Measurements from ENCODE around the gene PKD2.
"Not testable (repeated sequence)": the region's sequence is repeated elsewhere in the genome, so short reads cannot be mapped to it uniquely, and the experiment has no call there.

The PKD2 gene

GRCh38 chr4:88008122-88008742, 797 bp downstream of the PKD2 start:
- Mint-ChIP-seq H3K36me3 (ENCODE audit: low read depth) (no peaks in the 10 kb centered on the region), H3K27ac (peak overlapping the region; percentile 82), H3K9me3 (no peaks in the 10 kb centered on the region), H3K27me3 (peaks cover 16% of the 10 kb centered on the region), H3K4me1 (ENCODE audit: low read depth) (peaks cover 43% of the 10 kb centered on the region), H3K4me3 (peak overlapping the region; percentile 87)

- no peaks in the 10 kb centered on the region for H3K36me3 Mint-ChIP-seq (ENCODE audit: low read depth)
- peak overlapping the region; percentile 87 for H3K4me3 Mint-ChIP-seq
- H3K27ac Mint-ChIP-seq, result peak overlapping the region; percentile 82
- H3K4me1 Mint-ChIP-seq (ENCODE audit: low read depth), result peaks cover 43% of the 10 kb centered on the region
- H3K9me3 Mint-ChIP-seq, result no peaks in the 10 kb centered on the region
- H3K27me3 Mint-ChIP-seq, result peaks cover 16% of the 10 kb centered on the region
Observed at GRCh38 chr4:88008743-88009171, 1.3 kb downstream of the PKD2 start.

DNA sequence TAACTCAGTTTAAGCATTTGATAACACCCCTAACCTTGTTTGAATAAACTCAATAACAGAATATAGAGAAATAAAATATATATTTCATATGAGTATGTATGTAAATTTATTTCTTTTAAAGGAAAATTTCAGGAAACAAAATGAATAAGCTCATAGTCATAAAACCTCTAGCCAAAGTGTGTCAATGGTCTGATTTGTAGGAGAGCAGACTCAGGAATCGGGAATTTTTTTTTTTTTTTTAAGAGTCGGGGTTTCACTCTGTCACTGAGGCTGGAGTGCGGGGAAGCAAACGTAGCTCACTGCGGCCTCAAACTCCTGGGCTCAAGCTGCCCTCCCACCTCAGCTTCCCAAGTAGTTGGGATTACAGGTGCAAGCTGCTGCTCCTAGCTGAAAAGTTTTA, 2.4 kb downstream of the PKD2 start:
- no peak overlapping the region for H3K27ac Mint-ChIP-seq
- H3K36me3 Mint-ChIP-seq (ENCODE audit: low read depth), result no peaks in the 10 kb centered on the region
- H3K27me3 Mint-ChIP-seq, result peaks cover 16% of the 10 kb centered on the region
- H3K4me1 Mint-ChIP-seq (ENCODE audit: low read depth), result peaks cover 43% of the 10 kb centered on the region
- H3K9me3 Mint-ChIP-seq, result no peaks in the 10 kb centered on the region
- H3K4me3 Mint-ChIP-seq, result no peak overlapping the region

DNA sequence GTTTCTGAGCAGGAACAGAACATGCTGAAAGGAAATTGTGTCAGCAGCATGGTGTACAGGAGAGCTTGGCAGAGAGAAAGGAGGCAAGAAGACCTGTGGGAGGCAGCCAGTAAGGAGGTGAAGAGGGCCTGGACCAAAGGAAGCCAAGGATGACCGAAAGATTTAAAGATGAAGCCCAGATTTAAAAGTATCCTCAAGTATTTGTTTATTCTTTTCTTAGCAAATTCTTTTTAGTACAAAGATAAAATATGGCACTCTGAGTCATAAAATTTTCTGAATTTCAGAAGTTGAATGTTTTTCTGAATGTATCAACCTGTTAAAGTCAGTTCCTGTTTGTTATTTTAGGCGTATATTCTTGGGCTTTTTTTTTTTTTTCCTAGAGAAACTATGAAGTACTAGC, 3.5 kb downstream of the PKD2 start:
- H3K36me3 Mint-ChIP-seq (ENCODE audit: low read depth), result no peaks in the 10 kb centered on the region
- no peak overlapping the region for H3K4me3 Mint-ChIP-seq
- H3K4me1 Mint-ChIP-seq (ENCODE audit: low read depth), result peaks cover 43% of the 10 kb centered on the region
- H3K27ac Mint-ChIP-seq, result no peak overlapping the region
- H3K9me3 Mint-ChIP-seq, result no peaks in the 10 kb centered on the region
- H3K27me3 Mint-ChIP-seq, result peaks cover 16% of the 10 kb centered on the region

DNA sequence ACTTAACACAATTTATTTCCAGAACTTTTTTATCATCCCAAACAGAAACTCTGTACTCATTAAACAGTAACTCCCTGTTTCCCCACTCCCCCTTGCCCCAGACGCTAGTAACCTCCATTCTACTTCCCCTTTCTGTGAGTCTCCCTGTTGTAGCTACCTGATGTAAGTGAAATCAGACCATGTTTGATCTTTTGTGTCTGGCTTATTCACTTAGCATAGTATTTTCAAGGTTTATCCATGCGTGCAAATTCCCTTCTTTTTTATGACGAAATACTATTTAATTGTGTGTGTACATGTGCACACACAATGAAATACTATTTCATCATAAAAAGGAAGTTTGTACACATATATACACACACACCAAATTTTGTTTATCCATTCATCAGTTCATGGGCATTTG, 5.2 kb downstream of the PKD2 start:
- H3K4me3 Mint-ChIP-seq, result no peak overlapping the region
- H3K4me1 Mint-ChIP-seq (ENCODE audit: low read depth), result peaks cover 36% of the 10 kb centered on the region
- no peaks in the 10 kb centered on the region for H3K36me3 Mint-ChIP-seq (ENCODE audit: low read depth)

DNA sequence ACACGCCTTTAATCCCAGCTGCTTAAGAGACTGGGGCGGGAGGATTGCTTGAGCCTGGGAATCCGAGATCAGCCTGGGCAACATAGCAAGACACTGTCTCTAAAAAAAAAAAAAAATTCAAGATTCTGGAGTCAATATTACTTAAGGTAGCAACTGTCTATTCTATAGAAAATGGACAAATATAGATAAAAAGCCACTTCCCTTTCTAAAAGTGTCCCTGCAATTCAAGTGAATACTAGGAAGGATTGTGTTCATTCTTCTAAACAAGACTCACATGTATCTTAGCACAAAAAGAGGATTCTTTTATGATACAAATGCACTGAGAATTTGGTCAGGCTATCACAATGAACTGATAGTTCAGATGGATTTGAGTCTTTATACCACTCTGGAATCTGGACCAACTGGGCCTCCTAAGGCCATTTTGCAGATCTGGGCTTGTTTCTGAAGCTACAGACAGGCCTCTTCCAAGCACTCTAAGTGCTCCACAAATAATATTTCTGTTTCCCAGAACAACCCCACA, 7.0 kb downstream of the PKD2 start:
- H3K27ac Mint-ChIP-seq, result no peak overlapping the region
- H3K9me3 Mint-ChIP-seq, result no peaks in the 10 kb centered on the region
- peaks cover 25% of the 10 kb centered on the region for H3K4me1 Mint-ChIP-seq (ENCODE audit: low read depth)
- H3K36me3 Mint-ChIP-seq (ENCODE audit: low read depth), result no peaks in the 10 kb centered on the region
- no peaks in the 10 kb centered on the region for H3K27me3 Mint-ChIP-seq
- no peak overlapping the region for H3K4me3 Mint-ChIP-seq

More for the DNA sequence above, 5.2 kb downstream of the PKD2 start:
- no peak overlapping the region for H3K27ac Mint-ChIP-seq
- no peaks in the 10 kb centered on the region for H3K9me3 Mint-ChIP-seq
- H3K27me3 Mint-ChIP-seq, result peaks cover 5% of the 10 kb centered on the region

DNA sequence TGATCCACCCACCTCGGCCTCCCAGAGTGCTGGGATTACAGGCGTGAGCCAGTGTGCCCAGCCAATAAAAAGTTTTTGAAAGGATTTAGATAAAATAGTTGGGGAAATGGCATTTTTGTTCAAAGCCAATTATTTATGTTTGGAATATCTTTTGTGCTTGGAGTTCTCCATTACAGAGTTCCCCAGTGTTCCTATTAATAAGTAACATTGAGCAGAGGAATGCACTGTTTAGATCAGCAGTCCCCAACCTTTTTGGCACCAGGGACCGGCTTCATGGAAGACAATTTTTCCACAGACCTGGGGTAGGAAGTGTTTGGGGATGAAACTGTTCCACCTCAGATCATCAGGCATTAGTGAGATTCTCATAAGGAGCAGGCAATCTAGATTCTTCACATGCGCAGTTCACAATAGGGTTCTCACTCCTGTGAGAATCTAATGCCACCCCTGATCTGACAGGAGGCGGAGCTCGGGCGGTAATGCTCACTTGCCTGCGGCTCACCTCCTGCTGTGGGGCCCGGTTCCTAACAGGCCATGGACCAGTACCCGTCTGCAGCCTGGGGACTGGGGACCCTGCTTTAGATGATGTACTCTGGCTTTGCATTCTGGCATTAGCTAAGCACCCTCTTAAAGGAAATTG, 8.3 kb downstream of the PKD2 start:
- Mint-ChIP-seq H3K27ac (no peak overlapping the region), H3K27me3 (no peaks in the 10 kb centered on the region), H3K4me1 (ENCODE audit: low read depth) (peaks cover 19% of the 10 kb centered on the region), H3K36me3 (ENCODE audit: low read depth) (no peaks in the 10 kb centered on the region), H3K9me3 (no peaks in the 10 kb centered on the region), H3K4me3 (no peak overlapping the region)

GRCh38 chr4:88017516-88018297, 10.3 kb downstream of the PKD2 start:
- peaks cover 5% of the 10 kb centered on the region for H3K4me1 Mint-ChIP-seq (ENCODE audit: low read depth)
- no peaks in the 10 kb centered on the region for H3K9me3 Mint-ChIP-seq
- no peak overlapping the region for H3K27ac Mint-ChIP-seq
- H3K36me3 Mint-ChIP-seq (ENCODE audit: low read depth), result peaks cover 3% of the 10 kb centered on the region
- no peaks in the 10 kb centered on the region for H3K27me3 Mint-ChIP-seq
- H3K4me3 Mint-ChIP-seq, result no peak overlapping the region

DNA sequence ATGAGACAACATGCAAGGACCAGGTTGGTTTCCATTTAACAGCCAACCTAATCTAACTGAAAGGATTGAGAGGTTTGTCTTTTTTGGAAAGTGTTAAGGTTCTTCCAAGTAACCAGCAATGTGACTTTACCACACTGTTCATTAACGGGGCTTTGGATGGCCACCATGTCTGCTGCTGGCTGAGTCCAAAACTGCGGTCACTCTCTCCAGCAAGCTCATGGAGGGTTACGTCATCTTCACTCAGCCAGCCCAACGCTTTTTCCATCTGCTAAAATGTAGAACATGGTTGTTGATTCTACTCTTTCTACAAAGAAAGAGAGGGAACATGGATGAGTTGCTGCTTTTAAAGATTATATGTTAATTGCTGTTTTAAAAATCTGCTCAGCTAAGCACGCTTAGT, 11.0 kb downstream of the PKD2 start:
- Mint-ChIP-seq H3K27ac (no peak overlapping the region), H3K36me3 (ENCODE audit: low read depth) (peaks cover 6% of the 10 kb centered on the region), H3K9me3 (no peaks in the 10 kb centered on the region), H3K27me3 (no peaks in the 10 kb centered on the region), H3K4me3 (no peak overlapping the region), H3K4me1 (ENCODE audit: low read depth) (no peaks in the 10 kb centered on the region)

DNA sequence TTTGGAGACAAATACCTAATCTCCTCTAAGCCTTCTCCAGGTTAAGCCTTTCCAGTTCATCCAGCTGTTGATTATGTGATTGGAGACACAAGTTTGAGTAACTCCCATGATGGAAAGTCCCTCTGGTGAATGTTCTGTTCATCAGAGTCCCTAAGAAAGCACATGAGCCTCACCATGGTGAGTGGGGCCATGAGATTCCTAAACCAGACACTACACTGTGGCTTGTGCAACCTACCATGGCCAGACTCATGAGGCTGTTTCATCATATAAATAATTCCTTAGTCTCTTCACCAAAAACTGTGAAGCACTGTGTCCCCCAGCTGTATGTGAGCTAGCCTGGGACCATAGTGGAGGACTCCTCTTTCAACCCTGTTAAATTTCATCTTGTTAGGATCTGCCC, 14.4 kb downstream of the PKD2 start:
- Mint-ChIP-seq H3K27ac (no peak overlapping the region), H3K9me3 (peaks cover 9% of the 10 kb centered on the region), H3K27me3 (no peaks in the 10 kb centered on the region), H3K36me3 (ENCODE audit: low read depth) (peaks cover 22% of the 10 kb centered on the region), H3K4me1 (ENCODE audit: low read depth) (no peaks in the 10 kb centered on the region), H3K4me3 (no peak overlapping the region)

DNA sequence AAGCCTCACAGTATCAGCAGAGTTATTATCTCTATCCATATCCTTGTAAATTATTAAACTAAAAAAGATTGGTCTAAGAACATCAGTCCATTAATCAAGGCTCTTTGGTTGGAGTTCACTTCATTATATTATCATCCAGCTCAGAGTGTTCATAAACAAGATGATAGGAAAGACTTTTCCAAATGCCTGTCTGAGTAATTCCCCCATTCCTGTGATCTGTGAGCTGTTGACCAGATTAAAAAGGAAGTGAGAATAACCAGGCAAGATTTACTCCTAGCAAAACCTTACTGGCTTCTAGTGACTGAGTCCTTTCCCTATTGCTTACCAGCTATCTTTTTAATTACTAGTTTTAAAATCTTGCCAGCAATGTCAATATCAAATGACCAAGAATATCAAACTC, 14.9 kb downstream of the PKD2 start:
- no peaks in the 10 kb centered on the region for H3K27me3 Mint-ChIP-seq
- no peak overlapping the region for H3K4me3 Mint-ChIP-seq
- H3K9me3 Mint-ChIP-seq, result peaks cover 10% of the 10 kb centered on the region
- H3K4me1 Mint-ChIP-seq (ENCODE audit: low read depth), result peaks cover 4% of the 10 kb centered on the region
- peaks cover 24% of the 10 kb centered on the region for H3K36me3 Mint-ChIP-seq (ENCODE audit: low read depth)
- H3K27ac Mint-ChIP-seq, result no peak overlapping the region

DNA sequence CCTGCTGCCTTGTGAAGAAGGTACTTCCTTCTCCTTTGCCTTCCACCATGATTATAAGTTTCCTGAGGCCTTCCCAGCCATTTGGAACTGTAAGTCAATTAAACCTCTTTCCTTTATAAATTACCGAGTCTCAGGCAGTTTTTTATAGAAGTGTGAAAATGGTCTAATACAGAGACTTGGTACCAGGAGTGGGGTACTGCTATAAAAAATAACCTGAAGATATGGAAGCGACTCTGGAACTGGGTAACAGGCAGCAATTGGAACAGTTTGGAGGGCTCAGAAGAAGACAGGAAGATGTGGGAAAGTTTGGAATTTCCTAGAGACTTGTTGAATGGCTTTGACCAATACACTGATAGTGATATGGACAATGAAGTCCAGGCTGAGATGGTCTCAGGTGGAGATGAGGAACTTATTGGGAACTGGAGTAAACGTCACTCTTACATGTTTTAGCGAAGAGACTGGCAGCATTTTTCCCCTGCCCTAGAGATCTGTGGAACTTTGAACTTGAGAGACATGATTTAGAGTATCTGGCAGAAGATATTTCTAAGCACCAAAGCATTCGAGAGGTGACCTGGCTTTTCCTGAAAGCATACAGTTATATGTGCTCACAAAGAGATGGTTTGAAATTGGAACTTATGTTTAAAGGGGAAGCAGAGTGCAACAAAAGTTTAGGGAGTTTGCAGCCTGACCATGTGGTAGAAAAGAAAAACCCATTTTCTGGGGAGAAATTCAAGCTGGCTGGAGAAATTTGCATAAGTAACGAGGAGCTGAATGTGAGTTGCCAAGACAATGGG, 18.6 kb downstream of the PKD2 start:
- H3K9me3 Mint-ChIP-seq, result peaks cover 13% of the 10 kb centered on the region
- H3K27ac Mint-ChIP-seq, H3K27me3 Mint-ChIP-seq, H3K4me3 Mint-ChIP-seq: not testable (repeated sequence)
- H3K4me1 Mint-ChIP-seq (ENCODE audit: low read depth), result peaks cover 20% of the 10 kb centered on the region
- H3K36me3 Mint-ChIP-seq (ENCODE audit: low read depth), result peaks cover 38% of the 10 kb centered on the region

- no peak overlapping the region for H3K4me3 Mint-ChIP-seq
- no peaks in the 10 kb centered on the region for H3K27me3 Mint-ChIP-seq
- peaks cover 37% of the 10 kb centered on the region for H3K36me3 Mint-ChIP-seq (ENCODE audit: low read depth)
- H3K9me3 Mint-ChIP-seq, result peaks cover 13% of the 10 kb centered on the region
- H3K4me1 Mint-ChIP-seq (ENCODE audit: low read depth), result peaks cover 20% of the 10 kb centered on the region
- peak overlapping the region; percentile 87 for H3K27ac Mint-ChIP-seq
Observed at GRCh38 chr4:88027611-88028608, 20.5 kb downstream of the PKD2 start.

GRCh38 chr4:88028946-88029345, 21.5 kb downstream of the PKD2 start:
- Mint-ChIP-seq H3K9me3 (peaks cover 13% of the 10 kb centered on the region), H3K4me3 (no peak overlapping the region), H3K27ac (no peak overlapping the region), H3K27me3 (no peaks in the 10 kb centered on the region), H3K36me3 (ENCODE audit: low read depth) (peaks cover 29% of the 10 kb centered on the region), H3K4me1 (ENCODE audit: low read depth) (peaks cover 20% of the 10 kb centered on the region)

Data from stimulated activated naive CD8-positive, alpha-beta T cell treated with anti-CD3 and anti-CD28 coated beads, Interleukin-15, Interleukin-2, amounts not matched to agents 100 ng/mL and 50 ng/mL, for 24 hours (primary cell).